PC-3 (cell line): ENCODE data around the gene AGAP1.

Experiments used
- EZH2 ChIP-seq: fragments of 300-600 bp; sonication (generic); IDR thresholded peaks from one replicate; pipeline ENCODE4 v1.6.1; 2017; ENCODE audit warnings: antibody characterized with exemption, mild to moderate bottlenecking, low read length; ENCODE audit not compliant: unreplicated experiment
- TF ChIP-seq, protein P1 (sequence below): fragments of 300-600 bp; sonication (generic); conservative IDR thresholded peaks from 2 replicates; pipeline ENCODE4 v1.5.1; 2017; ENCODE audit warnings: antibody characterized with exemption, low read depth, mild to moderate bottlenecking, low read length

DNA sequence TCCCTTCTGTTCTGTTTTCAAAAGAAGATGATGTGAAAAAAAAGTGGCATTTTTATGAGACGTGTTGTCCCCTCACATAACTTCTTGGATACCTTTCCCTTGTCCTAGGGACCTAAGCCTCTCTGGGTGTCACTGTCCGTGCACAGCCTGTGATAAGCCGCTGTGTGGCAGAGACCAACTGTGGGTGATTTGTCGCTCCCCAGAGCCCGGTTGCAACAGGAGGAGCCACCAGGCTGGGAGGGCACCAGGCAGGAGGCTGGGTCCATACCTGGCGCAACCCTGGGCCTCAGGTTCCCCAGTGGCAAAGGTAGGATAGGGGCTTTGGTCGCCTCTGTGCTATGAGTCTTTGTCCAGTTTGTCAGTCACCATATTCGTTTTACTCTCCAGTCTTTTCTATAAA is 82.1 kb downstream of the AGAP1 start:
- TF ChIP-seq, protein P1, sequence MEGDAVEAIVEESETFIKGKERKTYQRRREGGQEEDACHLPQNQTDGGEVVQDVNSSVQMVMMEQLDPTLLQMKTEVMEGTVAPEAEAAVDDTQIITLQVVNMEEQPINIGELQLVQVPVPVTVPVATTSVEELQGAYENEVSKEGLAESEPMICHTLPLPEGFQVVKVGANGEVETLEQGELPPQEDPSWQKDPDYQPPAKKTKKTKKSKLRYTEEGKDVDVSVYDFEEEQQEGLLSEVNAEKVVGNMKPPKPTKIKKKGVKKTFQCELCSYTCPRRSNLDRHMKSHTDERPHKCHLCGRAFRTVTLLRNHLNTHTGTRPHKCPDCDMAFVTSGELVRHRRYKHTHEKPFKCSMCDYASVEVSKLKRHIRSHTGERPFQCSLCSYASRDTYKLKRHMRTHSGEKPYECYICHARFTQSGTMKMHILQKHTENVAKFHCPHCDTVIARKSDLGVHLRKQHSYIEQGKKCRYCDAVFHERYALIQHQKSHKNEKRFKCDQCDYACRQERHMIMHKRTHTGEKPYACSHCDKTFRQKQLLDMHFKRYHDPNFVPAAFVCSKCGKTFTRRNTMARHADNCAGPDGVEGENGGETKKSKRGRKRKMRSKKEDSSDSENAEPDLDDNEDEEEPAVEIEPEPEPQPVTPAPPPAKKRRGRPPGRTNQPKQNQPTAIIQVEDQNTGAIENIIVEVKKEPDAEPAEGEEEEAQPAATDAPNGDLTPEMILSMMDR: no peak
- TF ChIP-seq EZH2: no peak
